Omental fat pad (tissue), 4 donors: ENCODE data around the gene INSIG2. TPM values are rescaled to one million over a fixed set of nuclear protein-coding genes. Genes with fewer than 3 reads are reported as not detected.
A peak's percentile ranks its signal among the peaks of the same experiment; 100 is the strongest.

Experiments used
- ATAC-seq: fragments of 150-250 bp; one replicate; pipeline ENCODE4 v1.9.1; 2016; ENCODE audit warnings: mild to moderate bottlenecking, moderate library complexity; ENCODE audit not compliant: low FRiP score
- DNase-seq: peaks from one replicate; pipeline ENCODE4 v3.0.0-alpha.2; 2019; ENCODE audit warnings: low spot score
- CTCF ChIP-seq, 3 donors: fragments of 450-650 bp; IDR thresholded peaks; one replicate each; pipeline ENCODE4 v1.5.1; 2016 to 2017; ENCODE audit warnings: antibody characterized with exemption in 3 of 3, mild to moderate bottlenecking in 3 of 3, moderate library complexity in 2 of 3
- total RNA-seq, 4 donors: library from RNA; depleted of rRNA; stranded (reverse); fragments of >200 nt; gene quantifications; one replicate each; pipeline ENCODE4 v1.1.0, GENCODE V29; 2016

The INSIG2 gene
- total RNA-seq, 4 donors from 2014 or later, result 5.3 to 15.9 (median 9.7) TPM

GRCh38 chr2:118059919-118060478, 28.3 kb upstream of the INSIG2 start:
- ATAC-seq, result no peak
- no peak for DNase-seq
- TF ChIP-seq CTCF (IDR thresholded peaks at IDR 0.05), result no peak

- no peak for TF ChIP-seq CTCF (IDR thresholded peaks at IDR 0.05)
- DNase-seq, result no peak
- peak; percentile 86 for ATAC-seq
Measured at GRCh38 chr2:118061135-118061955, 26.9 kb upstream of the INSIG2 start.

- no peak for TF ChIP-seq CTCF (IDR thresholded peaks at IDR 0.05)
Measured at GRCh38 chr2:118062048-118062447, 26.2 kb upstream of the INSIG2 start.

GRCh38 chr2:118062669-118063068, 25.6 kb upstream of the INSIG2 start:
- ATAC-seq (no peak), DNase-seq (no peak)
- TF ChIP-seq CTCF (IDR thresholded peaks at IDR 0.05), result no peak

More at GRCh38 chr2:118062048-118062447, 26.2 kb upstream of the INSIG2 start:
- DNase-seq (no peak), ATAC-seq (peak; percentile 9)

GRCh38 chr2:118065015-118065706, 23.1 kb upstream of the INSIG2 start:
- no peak for ATAC-seq
- DNase-seq, result no peak
- TF ChIP-seq CTCF (IDR thresholded peaks at IDR 0.05), result no peak

- DNase-seq, result no peak
- no peak for TF ChIP-seq CTCF (IDR thresholded peaks at IDR 0.05)
- no peak for ATAC-seq
Measured at GRCh38 chr2:118065921-118066511, 22.3 kb upstream of the INSIG2 start.
